Heart left ventricle (tissue), 16 donors: ENCODE measurements around the gene ALDH3A2. TPM values are rescaled to one million over a fixed set of nuclear protein-coding genes. Genes with fewer than 3 reads are reported as not detected.

Experiments used
- ATAC-seq, 4 donors: fragments of 200-7000 bp; cut with Tn5 transposase; one replicate each; pipeline ENCODE4 v1.9.1; 2020 to 2022; ENCODE audit warnings: moderate library complexity in 4 of 4, mild to moderate bottlenecking in 3 of 4, moderate number of reproducible peaks in 1 of 4
- DNase-seq, 5 donors: peaks; one replicate each; pipeline ENCODE4 v3.0.0-alpha.2; 2020
- H3K27ac ChIP-seq, 12 donors: fragments of 200-600 bp; sonication (generic) in 4 of 12; one replicate each; pipeline versions ENCODE4 v1.5.0 to v1.8.0; 2016 to 2022; ENCODE audit warnings: mild to moderate bottlenecking in 2 of 12
- H3K27me3 ChIP-seq, 9 donors: fragments of 200-600 bp; sonication (generic) in 2 of 9; one replicate each; pipeline versions ENCODE4 v1.5.1 to v1.8.0; 2016 to 2022; ENCODE audit warnings: mild to moderate bottlenecking in 3 of 9
- H3K36me3 ChIP-seq, 9 donors: fragments of 200-600 bp; sonication (generic) in 2 of 9; one replicate each; pipeline versions ENCODE4 v1.5.0 to v1.8.0; 2018 to 2022; ENCODE audit warnings: mild to moderate bottlenecking in 2 of 9
- H3K4me1 ChIP-seq, 12 donors: fragments of 200-600 bp; sonication (generic) in 4 of 12; one replicate each; pipeline versions ENCODE4 v1.5.0 to v1.8.0; 2016 to 2022; ENCODE audit warnings: mild to moderate bottlenecking in 3 of 12
- H3K4me3 ChIP-seq, 12 donors: fragments of 200-600 bp; sonication (generic) in 4 of 12; one replicate each; pipeline versions ENCODE4 v1.5.0 to v1.8.0; 2017 to 2022; ENCODE audit warnings: mild to moderate bottlenecking in 9 of 12, moderate library complexity in 4 of 12
- H3K9me3 ChIP-seq, 12 donors: fragments of 200-600 bp; sonication (generic) in 4 of 12; one replicate each; pipeline versions ENCODE4 v1.5.0 to v1.8.0; 2016 to 2022; ENCODE audit warnings: mild to moderate bottlenecking in 1 of 12
- POLR2A ChIP-seq, 2 donors: fragments of 450-650 bp; IDR thresholded peaks; one replicate each; pipeline ENCODE4 v1.6.1; 2017; ENCODE audit warnings: antibody characterized with exemption in 2 of 2, mild to moderate bottlenecking in 2 of 2, moderate library complexity in 2 of 2
- WGBS, 4 donors: extraction: QIAGEN DNeasy Blood & Tissue Kit in 2 of 4; methylation state at CpG; one replicate each; pipeline versions ENCODE4 v1.1.5 to v1.1.7; 2013 to 2018; 5-methylcytosine and 5-hydroxymethylcytosine counted together
- intact Hi-C, 10 donors: fragments of 100-400 bp; cut with DNase I; formaldehyde crosslinking; loops; one replicate each; pipeline versions ENCODE4 v1.11.1 to v1.14.2; 2022
- polyA plus RNA-seq, 2 donors: library from polyadenylated mRNA; stranded (reverse); fragments of 200-250 nt; gene quantifications; one replicate each; pipeline ENCODE4 v1.2.3, GENCODE V29; 2013
- total RNA-seq, 9 donors: library from RNA; depleted of rRNA in 2 of 9; stranded (reverse); fragments of >200 nt in 2 of 9; fragmentation: NEBNext Ultra II Directional in 3 of 9; extraction: Animal tissue kit (Norgen Biotek cat#: 25700) in 3 of 9; gene quantifications; one replicate each; pipeline versions ENCODE4 v1.1.0 to v1.2.4, GENCODE V29; 2016 to 2023
- TF ChIP-seq, protein P1 (sequence below), 12 donors: fragments of 200-600 bp; sonication (generic) in 4 of 12; IDR thresholded peaks; one replicate each; pipeline versions ENCODE4 v1.5.0 to v1.8.0; 2018 to 2022; ENCODE audit warnings: antibody characterized with exemption in 12 of 12, mild to moderate bottlenecking in 5 of 12
- donor health status: ischemic (EF 13 %, LVEDD 7.1; RV severe dilation, severe dysfunction).
- donor health status: healthy with polysubstance abuse.
- donor health status: DM: no; HTN: yes; CAD: no.
- donor health status: DM: no; HTN: no; CAD: no.
- donor health status: ischemic (EF 25% LVEDD 6.9; RV normal size, moderate dysfunction).
- donor health status: ischemic (EF 25% LVEDD 5.7; RV mildly dilated, moderate dysfunction).
- donor health status: healthy.
- donor health status: DM: yes; HTN: yes; CAD: no.
- donor health status: ischemic (EF 35%, LVEDD 5.7; RV mildly dilated, moderate dysfunction).
- donor health status: nonischemic (EF 11% LVEDD 7.7; RV severe dilation, severe dysfunction).
- donor health status: DM: yes; HTN: yes; CAD: no.
- donor health status: PGD.
- donor health status: ischemic (EF 29% LVEDD 5.4; RV normal size, mild dysfunction).
- donor health status: nonischemic (EF 23%, LVEDD 6.1; RV moderate dilation, normal function).

ALDH3A2 gene
- total and polyA plus RNA-seq, 11 donors: 25.7 to 129 (median 71.8) TPM

- Histone ChIP-seq H3K4me3 (no peak overlapping the region), H3K9me3 (no peaks in the 10 kb centered on the region), H3K27me3 (no peaks in the 10 kb centered on the region), H3K36me3 (no peaks in the 10 kb centered on the region), H3K27ac (no peak overlapping the region), H3K4me1 (peaks cover 0 to 12% (median 0%) of the 10 kb centered on the region in 12 donors)
- ATAC-seq (no peak), DNase-seq (no peak)
- WGBS, 4 donors: 76 to 89% (median 83%) methylated on average over 10 of the region's 10 CpGs
- TF ChIP-seq, protein P1, sequence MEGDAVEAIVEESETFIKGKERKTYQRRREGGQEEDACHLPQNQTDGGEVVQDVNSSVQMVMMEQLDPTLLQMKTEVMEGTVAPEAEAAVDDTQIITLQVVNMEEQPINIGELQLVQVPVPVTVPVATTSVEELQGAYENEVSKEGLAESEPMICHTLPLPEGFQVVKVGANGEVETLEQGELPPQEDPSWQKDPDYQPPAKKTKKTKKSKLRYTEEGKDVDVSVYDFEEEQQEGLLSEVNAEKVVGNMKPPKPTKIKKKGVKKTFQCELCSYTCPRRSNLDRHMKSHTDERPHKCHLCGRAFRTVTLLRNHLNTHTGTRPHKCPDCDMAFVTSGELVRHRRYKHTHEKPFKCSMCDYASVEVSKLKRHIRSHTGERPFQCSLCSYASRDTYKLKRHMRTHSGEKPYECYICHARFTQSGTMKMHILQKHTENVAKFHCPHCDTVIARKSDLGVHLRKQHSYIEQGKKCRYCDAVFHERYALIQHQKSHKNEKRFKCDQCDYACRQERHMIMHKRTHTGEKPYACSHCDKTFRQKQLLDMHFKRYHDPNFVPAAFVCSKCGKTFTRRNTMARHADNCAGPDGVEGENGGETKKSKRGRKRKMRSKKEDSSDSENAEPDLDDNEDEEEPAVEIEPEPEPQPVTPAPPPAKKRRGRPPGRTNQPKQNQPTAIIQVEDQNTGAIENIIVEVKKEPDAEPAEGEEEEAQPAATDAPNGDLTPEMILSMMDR (IDR thresholded peaks at IDR 0.05): no peak
- no peak for TF ChIP-seq POLR2A (IDR thresholded peaks at IDR 0.05)
- intact Hi-C loops: no loop called here
Measured at GRCh38 chr17:19717411-19717908, 68.9 kb downstream of the ALDH3A2 start.

GRCh38 chr17:19718041-19718612 is 69.6 kb downstream of the ALDH3A2 start:
- peaks cover 0 to 14% (median 0%) of the 10 kb centered on the region in 12 donors for H3K4me1 ChIP-seq
- WGBS, 4 donors: 78 to 85% (median 83%) methylated on average over 12 of the region's 12 CpGs
- no peaks in the 10 kb centered on the region for H3K36me3 ChIP-seq
- ATAC-seq: no peak
- TF ChIP-seq, protein P1 (IDR thresholded peaks at IDR 0.05): no peak
- no peak for TF ChIP-seq POLR2A (IDR thresholded peaks at IDR 0.05)
- intact Hi-C loops: no loop called here
- no peaks in the 10 kb centered on the region for H3K27me3 ChIP-seq
- H3K27ac ChIP-seq: no peak overlapping the region
- H3K4me3 ChIP-seq: no peak overlapping the region
- DNase-seq: no peak
- H3K9me3 ChIP-seq: no peaks in the 10 kb centered on the region

DNA sequence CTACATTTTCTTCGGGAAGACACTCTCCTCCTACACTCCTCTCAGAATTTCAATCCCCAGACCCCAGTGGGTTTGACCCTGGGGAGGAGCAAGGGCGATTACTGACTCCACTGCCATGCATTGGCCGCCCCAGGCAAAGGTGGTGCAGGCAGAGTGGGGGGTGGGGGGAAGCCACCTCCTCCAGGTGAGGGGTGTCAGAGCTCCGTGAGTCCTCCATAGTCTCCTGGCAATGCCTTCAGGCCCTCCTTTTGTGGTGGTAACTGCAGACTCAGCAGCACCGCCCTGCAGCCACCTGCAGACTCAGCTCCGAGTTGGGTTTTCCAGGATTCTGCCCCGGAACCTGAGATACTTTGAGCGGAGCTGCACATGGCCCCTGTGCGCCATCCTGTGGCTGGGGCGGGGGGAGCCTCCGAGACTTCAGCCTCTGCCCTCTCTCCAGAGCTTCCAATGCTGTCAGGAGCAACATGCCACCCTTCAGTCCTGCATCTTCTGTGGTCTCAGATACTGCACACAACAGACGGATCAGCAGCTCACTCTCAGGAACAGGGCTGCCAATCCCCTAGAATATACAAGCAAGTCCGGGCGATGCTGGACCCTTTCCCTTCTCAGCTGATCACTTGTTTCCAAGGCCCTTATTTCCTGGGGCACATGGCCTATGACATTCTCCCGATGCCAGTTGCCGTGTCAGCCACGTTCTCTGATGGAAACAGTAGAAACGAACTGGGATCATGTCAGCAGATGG is 70.2 kb downstream of the ALDH3A2 start:
- no peak for DNase-seq
- H3K36me3 ChIP-seq: no peaks in the 10 kb centered on the region
- WGBS, 4 donors: 79 to 85% (median 80%) methylated on average over 18 of the region's 18 CpGs
- H3K4me3 ChIP-seq: no peak overlapping the region
- intact Hi-C loops: no loop called here
- no peaks in the 10 kb centered on the region for H3K9me3 ChIP-seq
- no peak overlapping the region for H3K27ac ChIP-seq
- no peaks in the 10 kb centered on the region for H3K27me3 ChIP-seq
- ATAC-seq: no peak
- TF ChIP-seq, protein P1 (IDR thresholded peaks at IDR 0.05): peak in 1 of 12 donors; percentile 4
- TF ChIP-seq POLR2A (IDR thresholded peaks at IDR 0.05): no peak
- H3K4me1 ChIP-seq: peaks cover 0 to 15% (median 0%) of the 10 kb centered on the region in 12 donors
